NCI-H2227 treated with DMSO at 0.1 percent for 48 hours (cell line): ENCODE data around the gene TCEAL4.
"Not testable (repeated sequence)": the region's sequence is repeated elsewhere in the genome, so short reads cannot be mapped to it uniquely, and the experiment has no call there.

Source experiments
- DNase-seq: peaks from one replicate; lab custom pipeline; 2025; lab: John Stamatoyannopoulos, UW

TCEAL4 gene

DNA sequence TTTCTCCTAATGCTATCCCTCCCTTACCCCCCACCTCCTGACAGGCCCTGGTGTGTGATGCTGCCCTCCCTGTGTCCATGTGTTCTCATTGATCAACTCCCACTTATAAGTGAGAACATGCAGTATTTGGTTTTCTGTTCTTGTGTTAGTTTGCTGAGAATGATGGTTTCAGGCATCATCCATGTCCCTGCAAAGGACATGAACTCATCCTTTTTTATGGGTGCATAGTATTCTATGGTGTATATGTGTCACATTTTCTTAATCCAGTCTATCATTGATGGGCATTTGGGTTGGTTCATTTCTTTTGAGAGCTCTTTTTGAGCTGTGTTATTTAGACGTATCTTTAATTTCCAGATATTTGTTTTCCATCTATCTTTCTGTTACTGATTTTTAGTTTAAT is 7.0 kb downstream of the TCEAL4 start:
- DNase-seq: not testable (repeated sequence)

DNA sequence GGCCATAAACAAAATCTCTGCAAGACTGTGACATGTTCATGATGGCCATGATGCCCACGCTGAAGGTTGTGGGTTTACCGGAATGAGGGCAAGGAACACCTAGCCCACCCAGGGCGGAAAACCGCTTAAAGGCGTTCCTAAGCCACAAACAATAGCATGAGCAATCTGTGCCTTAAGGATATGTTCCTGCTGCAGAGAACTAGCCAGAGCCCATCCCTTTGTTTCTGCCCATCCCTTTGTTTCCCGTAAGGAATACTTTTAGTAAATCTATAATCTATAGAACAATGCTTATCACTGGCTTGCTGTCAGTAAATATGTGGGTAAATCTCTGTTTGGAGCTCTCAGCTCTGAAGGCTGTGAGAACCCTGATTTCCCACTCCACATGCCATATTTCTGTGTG is 9.9 kb downstream of the TCEAL4 start:
- not testable (repeated sequence) for DNase-seq

DNA sequence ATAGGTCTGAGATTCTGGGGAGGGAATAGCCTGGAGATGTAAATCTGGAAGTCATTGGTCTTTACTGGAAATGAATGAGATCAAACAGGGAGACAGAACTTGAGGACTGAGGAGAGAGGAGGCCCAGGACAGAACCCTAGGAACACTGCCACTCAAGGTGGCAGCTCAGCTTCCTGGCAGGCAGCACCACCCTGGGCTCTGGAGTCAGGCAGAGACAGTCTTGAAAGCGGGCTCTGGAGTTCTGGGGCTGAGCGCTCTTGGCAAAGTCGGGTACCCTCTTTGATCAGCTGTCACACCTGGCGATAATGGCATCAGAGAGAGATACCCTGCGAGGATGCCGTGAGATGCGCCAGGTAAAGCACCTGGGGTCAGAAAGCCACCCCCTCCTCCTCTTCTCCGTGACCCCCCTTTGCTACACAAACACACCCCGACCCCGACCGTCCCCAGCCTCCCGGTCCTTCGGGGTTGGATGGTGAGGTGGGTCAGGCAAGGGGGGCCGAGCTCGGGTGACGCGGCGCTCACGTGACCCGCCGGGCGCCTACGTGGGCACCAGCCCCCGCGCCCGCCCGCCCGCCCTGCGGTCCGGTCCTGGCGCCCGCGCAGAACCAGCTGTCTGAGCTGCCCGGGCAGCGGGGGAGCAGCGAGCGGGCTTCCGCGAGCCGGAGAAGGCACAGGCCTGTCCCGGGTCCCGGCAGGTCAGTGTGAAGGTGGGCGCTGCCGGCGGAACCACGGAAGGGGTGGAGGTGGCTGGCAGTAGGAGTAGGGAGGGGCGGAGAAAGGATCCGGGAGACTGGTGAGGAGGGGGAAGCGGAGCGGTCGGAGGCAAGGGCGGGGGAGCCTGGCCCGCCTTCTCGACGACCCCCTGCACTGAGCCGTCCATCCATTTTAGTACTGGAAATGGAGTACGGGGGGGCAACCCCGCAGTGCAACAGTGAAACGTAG is 22.3 kb downstream of the TCEAL4 start, which contains the start of gene TCEAL3:
Gene TCEAL3 (plus strand): TSS at position 600 of the 942 bp plus-strand sequence. CDS start 1,102 bp downstream, outside the sequence.
- peak; percentile 79 for DNase-seq

DNA sequence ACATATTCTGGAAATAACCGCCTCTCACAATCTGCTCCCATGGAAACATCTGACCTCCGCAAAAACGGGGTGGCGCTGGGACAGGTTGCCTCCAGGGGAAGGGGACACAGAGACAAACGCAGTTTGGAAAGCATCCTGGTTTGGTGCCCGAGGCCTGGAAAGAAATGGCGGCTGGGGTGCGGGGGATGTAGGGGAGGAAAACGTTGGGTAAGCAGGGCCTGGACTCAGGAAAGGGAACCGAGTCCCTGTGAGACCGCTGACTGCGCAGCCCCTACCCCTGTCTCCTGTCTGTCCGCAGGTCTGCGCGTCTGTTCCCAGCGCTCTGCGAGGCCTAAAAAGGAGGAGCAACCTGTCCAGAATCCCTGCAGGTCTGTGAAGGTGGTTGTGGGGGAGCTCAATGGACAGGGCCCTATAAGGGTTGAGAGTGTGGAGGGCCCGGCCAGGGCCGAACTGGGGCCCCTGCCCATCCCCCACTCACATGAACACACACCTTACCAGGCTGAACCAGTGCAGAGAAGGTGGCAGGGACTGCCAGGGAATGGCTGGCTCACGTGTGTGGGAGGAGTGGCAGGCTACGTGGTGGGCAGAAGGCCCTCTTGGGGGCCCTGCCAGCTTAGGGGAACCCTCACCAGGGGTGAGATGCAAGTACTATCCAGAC is 23.1 kb downstream of the TCEAL4 start:
- no peak for DNase-seq

DNA sequence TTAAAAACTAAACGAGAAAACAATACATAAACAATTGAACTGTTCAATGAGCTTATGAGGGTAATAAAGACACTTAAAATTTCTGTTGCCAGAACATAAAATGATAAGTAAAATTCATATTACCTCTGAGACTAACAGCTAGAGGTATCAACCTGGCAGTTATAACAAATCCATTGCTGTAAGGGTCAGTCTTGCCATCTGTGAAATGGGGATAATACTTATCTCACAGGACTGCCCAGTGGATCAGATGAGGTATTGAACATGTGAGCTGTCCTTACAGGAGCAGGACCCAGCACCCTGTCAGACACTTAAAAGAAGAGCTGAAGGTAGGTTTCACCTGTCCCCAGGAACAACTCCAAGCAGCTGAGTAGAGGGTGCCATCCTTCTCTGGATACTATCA is 25.0 kb downstream of the TCEAL4 start:
- DNase-seq: no peak

DNA sequence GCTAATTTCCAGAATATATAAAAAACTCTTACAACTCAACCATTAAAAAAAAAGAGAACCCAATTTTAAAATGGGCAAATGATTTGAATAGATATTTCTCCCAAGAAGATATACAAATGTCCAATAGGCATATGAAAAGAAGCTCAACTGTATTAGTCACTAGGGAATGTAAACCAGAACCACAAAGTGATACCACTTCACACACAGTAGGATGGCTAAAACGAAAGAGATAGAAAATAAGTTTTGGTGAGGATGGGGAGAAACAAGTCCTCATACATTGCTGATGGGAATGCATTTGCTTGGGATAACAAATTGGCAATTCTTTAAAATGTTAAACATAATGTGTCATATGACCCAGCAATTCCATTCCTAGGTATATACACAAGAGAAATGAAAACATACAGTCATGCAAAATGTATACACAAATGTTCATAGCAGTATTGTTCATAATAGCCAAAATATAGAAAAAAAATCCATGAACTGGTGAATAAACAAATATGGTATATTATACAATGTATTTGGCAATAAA is 28.1 kb downstream of the TCEAL4 start:
- no peak for DNase-seq

DNA sequence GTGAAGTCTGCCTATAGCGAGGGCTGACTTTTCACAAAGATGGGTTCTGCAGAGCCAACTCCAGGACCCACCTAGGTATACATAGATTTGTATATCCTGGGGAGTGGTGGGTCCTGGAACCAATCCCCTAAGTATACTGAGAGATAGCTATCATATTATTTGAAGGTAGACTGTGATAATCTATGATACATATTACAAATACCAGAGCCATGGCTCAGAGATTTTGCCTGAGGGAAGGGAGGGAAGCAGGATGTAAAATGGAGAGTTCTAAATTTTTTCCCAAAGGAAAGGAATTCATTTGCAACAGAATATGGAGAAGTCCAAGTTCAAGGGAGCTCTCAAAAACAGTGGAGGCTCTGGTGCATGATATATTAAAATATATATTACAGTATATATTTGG is 29.7 kb downstream of the TCEAL4 start:
- DNase-seq: no peak

DNA sequence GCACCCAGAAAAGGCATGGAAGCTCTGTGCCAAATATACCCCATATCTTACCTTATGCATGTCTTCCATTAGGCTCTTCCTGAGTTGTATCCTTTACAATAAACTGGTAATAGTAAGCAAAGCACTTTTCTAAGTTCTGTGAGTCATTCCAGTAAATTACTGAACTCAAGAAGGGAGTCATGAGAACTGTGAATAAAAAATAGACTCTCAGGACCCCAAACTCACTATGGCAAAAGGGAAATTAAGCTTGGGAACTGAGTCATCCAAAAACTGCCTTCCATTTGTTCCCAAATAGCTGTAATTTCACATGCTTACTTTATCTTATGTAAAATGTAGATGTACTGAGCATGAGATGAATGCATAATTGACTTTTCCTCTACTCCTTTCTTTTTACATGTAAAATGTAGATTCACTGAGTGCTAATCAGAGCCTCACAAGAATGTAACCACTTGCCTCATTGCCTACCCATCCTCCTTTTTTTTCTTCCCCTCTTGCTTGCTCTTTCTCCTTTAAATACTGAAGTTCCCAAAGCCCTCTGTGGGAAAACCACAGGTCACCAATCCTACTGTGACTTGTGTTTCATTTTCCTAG is 30.6 kb downstream of the TCEAL4 start:
- no peak for DNase-seq

DNA sequence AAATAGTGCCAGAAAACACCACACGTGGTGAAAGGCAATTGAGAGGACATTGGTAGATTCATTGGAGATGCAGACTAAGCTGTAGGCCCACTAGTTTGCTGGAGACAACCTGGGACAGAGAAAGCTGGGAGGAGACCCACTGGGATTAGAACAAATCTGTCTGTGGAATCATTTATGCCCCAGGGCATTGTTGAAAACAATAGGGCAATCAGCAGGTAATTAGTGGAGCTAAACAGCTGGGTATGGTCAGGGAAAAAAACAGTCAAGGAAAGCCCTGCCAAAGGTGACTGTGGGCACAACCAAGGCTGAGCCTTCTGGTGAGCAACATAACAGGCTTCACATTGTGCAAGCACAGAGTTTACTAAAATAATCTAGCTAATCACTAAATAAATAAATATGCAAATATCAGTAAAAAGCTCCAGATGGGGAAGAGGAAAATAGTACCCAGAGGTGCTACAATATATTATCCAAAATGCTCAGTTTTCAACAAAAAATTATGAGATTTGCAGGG is 31.4 kb downstream of the TCEAL4 start:
- no peak for DNase-seq

DNA sequence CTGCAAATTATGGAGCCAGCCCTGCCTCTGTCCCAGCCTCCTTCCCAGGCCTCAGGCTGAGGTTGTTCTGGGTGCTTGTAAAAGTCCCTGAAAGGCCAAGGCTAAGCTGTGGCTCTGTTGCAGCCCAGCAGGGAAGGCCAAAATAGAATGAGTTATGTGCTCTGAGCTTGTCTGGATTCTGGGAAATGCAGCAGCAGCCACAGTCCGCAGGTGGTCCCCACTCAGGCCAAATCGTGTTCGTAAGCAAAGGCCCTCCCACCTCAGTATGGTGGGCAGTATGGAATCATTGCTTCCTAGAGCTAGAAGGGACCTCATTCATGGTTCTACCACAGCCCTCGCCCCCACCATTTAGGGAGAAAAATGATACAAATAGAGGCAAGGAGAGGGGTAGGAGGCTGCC is 38.8 kb downstream of the TCEAL4 start:
- DNase-seq: peak; percentile 57

DNA sequence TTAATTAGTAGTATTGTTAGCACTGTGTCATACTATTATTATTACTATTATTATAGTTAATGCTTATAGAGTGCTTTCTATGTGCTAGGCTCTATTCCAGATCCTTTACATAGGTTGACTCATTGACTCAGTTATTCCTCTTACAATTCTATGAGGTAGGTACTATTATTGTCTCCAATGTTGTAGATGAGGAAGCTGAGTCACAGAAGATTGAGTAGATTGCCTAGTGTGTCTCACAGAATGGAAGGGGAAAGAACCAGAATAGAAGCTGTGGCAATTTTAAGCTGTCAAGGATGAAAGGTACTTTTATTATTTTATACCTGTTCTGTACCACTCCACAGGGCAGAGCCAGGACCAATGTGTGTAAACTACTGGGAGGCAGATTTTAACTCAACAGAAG is 41.5 kb downstream of the TCEAL4 start:
- DNase-seq: no peak

DNA sequence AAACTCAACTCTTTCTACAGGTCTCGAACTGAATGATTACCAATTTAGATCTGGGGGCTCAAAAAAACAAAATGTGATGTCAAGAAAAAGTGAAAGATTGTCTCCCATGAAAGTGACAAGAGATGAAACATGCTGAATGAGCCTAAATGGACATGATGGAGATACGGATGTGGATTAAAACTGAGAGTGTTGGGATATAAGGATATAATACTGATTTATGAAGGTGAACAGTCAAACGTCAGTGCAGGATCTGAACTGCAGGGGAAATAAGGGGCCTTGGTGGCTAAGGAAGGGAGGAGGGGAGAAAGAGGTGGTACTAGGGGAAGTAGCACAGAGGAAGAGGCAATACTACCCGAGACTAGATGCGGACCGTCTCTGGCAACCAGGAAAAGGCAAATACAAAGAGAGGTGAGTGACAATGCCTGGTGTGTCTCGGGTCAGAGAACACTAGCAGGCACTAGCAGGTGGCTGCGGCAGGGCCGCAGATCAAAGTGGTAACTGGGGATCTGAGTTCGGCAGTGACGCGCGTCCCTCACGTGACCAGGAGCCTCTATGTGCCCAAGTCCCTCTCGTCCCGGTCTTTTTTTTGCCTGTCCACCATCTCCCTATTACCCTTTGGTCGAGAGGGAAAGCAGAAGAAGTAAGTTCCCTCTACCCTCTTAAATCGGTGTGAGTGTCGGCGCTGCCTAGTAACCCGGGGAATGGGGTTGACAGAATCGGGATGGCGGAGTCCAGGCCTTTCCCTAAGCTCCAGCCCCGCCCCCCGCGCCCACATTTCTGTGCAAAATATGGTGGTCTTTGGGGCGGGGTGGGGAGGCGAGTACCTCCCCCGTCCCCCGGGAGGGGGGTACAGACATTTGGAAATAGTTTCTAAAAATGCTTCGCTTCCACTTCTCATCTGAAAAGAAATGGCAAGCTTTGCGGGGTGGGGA is 43.3 kb downstream of the TCEAL4 start, which contains the start of gene TCEAL1:
Gene TCEAL1 (plus strand): TSS at position 590 of the 932 bp plus-strand sequence. CDS start 942 bp downstream, outside the sequence.
- DNase-seq: peak; percentile 72

DNA sequence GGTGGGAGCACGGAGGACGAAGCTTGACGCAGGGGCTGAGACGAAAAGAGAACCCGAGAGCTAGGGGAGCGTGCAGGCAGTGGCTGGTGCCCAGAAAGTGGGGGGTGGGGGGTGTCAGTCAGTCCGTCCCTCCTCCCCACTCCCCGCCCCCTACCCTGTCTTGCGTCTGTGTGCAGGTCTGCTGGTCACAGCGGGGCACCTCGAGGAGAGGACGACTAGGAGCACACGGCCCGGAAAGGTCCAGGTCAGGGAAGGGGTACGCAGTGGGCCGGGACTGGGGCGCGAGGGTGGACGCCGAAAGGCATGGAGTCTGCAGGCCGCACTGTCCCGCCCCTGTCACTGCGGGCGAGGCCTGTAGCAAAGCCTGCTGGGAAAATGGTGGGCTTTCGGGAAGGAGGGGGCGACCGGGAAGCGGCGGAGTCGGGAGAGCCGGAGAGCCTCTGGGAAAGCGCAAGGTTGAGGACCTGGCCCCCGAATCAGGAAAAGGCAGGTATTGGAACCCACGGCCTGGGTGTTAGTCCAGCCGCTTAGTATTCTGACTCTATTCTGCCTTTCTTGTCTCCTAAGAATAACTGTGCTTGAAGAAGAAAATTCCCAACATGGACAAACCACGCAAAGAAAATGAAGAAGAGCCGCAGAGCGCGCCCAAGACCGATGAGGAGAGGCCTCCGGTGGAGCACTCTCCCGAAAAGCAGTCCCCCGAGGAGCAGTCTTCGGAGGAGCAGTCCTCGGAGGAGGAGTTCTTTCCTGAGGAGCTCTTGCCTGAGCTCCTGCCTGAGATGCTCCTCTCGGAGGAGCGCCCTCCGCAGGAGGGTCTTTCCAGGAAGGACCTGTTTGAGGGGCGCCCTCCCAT is 44.2 kb downstream of the TCEAL4 start:
- DNase-seq: peak; percentile 84

DNA sequence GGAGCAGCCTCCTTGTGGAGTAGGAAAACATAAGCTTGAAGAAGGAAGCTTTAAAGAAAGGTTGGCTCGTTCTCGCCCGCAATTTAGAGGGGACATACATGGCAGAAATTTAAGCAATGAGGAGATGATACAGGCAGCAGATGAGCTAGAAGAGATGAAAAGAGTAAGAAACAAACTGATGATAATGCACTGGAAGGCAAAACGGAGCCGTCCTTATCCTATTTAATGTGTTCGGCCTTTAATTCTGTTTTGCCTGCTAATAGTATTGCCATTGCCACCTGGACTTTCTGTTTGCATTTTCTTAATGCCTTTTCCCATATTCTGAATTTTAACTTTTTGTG is 44.8 kb downstream of the TCEAL4 start:
- DNase-seq: no peak

DNA sequence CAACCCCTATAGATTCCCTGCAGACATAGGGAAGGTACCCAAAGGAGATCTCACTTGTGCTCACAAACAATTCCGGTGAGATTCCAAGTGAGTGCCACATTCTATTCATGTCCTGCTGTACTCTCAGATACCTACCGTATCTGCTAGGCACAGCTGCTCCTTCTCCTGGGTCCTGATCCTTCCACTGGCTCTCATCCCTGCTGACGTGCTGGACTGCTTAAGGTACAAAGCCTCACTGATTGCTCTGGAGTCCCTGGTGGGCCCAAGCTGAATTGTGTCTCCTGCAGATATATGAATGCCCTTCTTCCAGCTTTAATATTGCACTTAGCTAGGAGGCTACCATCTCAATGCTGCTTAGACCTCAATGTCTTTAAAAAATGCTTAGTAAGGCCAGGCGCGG is 45.8 kb downstream of the TCEAL4 start:
- no peak for DNase-seq

DNA sequence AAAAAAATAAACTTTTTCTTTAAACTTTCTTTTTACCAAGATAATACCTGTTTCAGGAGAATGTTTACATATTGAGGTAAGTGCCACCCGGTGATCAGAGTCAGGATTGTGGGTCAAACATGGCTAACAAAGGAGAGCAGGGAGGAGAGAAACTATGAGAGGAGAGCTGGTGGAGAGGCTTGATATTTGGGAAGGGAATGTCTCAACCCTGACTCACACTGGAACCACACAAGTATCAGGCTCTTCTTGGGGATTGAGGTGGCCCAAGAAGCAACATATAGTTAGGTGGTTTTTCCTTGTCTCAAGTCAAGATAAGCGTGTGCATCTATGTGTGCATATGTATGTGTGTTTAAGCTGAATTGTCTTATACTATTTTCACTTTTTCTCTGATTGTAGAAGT is 50.1 kb downstream of the TCEAL4 start:
- DNase-seq: no peak
